ENCODE results near the gene TTLL7. TPM values are rescaled to one million over a fixed set of nuclear protein-coding genes. Genes with fewer than 3 reads are reported as not detected.

TTLL7 gene
- total RNA-seq, 1 donor = 9.1 TPM

DNA sequence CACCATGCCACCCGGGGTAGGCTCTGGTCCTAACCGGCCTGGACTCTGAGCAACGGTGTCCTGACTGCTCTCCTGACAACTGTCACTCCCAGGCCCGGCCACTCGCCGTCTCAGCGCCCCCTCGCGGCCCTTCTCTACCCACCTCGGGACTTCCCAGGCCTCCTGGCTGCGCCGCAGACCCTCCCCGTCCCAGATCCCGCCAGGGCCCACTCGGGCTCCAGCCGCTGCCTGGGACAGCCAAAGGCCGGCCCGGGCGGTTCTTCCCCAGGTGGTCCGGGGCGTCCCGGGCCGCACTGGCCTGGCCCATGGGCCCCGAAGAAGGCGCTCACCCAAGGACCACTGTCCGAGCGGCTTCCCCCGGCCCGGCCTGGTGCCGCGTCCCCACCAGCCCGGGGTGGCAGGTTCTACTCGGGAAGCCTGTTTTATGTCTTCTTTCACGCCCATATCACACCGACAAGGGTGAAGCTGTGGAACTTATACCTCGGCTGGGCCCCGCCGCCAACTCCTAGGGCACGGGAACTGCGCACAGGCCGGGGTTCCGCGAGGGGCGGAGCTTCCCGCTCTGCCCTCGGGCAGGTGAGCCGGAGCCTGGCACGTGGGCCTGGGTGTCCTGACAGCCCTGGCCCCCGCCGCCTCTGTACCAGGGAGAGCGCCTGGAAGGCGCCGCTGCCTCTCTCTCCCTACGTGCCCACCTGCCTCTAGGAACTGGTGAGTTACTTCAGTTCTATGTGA lies 138.3 kb downstream of the TTLL7 start:
- peak; percentile 13 for DNase-seq (ENCODE audit: low read depth)
- TF ChIP-seq, protein P1, sequence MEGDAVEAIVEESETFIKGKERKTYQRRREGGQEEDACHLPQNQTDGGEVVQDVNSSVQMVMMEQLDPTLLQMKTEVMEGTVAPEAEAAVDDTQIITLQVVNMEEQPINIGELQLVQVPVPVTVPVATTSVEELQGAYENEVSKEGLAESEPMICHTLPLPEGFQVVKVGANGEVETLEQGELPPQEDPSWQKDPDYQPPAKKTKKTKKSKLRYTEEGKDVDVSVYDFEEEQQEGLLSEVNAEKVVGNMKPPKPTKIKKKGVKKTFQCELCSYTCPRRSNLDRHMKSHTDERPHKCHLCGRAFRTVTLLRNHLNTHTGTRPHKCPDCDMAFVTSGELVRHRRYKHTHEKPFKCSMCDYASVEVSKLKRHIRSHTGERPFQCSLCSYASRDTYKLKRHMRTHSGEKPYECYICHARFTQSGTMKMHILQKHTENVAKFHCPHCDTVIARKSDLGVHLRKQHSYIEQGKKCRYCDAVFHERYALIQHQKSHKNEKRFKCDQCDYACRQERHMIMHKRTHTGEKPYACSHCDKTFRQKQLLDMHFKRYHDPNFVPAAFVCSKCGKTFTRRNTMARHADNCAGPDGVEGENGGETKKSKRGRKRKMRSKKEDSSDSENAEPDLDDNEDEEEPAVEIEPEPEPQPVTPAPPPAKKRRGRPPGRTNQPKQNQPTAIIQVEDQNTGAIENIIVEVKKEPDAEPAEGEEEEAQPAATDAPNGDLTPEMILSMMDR (IDR thresholded peaks at IDR 0.05; ENCODE audit: insufficient read depth, low read depth, low read length) = peak; percentile 58
- peak overlapping the region; percentile 54 for H3K4me3 ChIP-seq (ENCODE audit: low read depth, low read length)

DNA sequence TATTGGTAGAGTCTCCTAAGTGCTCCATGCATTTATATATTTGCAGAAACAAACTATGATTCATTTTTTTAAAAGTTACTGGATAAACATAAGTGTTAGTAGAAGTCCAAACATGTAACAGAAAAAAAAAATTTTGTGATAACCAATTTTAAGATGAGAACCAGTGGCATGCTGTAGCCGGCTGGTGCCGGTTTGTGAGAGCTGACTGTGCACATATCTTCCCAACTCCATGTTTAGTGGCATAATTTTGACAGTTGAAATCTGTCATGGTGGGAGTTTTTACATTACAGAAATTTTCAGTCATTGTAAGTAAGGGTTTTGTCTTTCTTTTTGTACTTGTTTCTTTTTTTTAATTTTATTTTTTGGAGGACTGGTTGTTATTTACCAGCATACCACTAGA lies 141.2 kb downstream of the TTLL7 start:
- TF ChIP-seq, protein P1 (IDR thresholded peaks at IDR 0.05; ENCODE audit: insufficient read depth, low read depth, low read length) = no peak
- no peak for DNase-seq (ENCODE audit: low read depth)

DNA sequence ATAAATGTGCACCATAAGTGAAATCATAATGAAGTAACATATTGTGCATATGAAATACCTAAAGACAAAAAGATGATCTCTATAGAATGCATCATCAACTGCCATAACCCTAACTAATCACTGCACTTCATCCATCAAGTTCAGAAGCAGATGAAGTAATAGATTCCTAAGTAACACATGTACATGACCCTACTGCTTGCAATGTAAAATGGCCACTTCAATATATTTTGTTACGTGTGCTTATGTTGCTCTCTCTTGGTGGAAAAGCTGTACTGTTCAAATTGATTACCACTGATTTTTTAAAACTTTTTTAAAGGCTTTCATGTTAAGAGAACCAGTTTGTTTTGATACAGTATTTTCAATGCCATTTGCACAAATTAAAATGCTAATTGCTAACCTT lies 141.8 kb downstream of the TTLL7 start:
- DNase-seq (ENCODE audit: low read depth) = peak; percentile 21
- TF ChIP-seq, protein P1 (IDR thresholded peaks at IDR 0.05; ENCODE audit: insufficient read depth, low read depth, low read length) = peak; percentile 25
- no peak overlapping the region for H3K4me3 ChIP-seq (ENCODE audit: low read depth, low read length)

More for the DNA sequence above, 141.2 kb downstream of the TTLL7 start:
- no peak overlapping the region for H3K4me3 ChIP-seq (ENCODE audit: low read depth, low read length)

DNA sequence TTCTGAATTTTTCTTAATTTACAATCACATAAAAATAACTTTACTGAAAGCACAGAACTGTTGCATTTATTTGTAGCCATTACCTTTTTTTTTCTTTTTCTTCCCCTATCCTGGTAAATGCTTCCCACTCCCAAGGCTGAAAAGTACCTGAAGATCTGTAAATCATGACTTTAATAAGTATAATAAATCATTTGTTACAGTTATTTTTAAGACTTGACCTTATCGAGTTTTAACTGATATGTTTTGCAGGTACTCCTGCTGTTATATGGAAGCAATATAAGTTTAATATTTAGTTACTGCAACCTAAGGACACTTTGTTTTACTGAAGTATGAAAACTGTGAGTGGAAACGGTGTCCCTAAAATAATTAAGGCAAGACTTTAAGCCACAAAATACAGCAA lies 142.6 kb downstream of the TTLL7 start:
- TF ChIP-seq, protein P1 (IDR thresholded peaks at IDR 0.05; ENCODE audit: insufficient read depth, low read depth, low read length) = no peak
- no peak for DNase-seq (ENCODE audit: low read depth)
- no peak overlapping the region for H3K4me3 ChIP-seq (ENCODE audit: low read depth, low read length)

DNA sequence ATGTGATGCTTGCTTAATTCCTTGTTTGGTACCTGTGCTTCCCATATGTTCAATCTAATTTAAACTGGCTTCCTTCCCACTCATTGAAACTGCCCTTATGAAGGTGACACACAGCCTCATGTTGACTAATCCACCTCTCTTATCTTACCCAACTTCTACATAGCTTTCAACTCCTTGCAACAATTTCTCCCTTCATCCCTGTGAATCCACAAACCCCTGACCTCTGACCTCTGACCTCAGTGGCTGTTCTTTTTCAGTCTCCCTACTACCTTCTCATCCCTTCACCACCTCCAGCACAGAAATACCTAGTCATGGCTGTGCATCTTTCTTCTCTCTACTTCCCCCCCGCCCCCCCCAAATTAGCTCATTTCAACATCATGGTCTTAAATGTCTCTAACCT lies 144.5 kb downstream of the TTLL7 start:
- TF ChIP-seq, protein P1 (IDR thresholded peaks at IDR 0.05; ENCODE audit: insufficient read depth, low read depth, low read length) = no peak
- no peak overlapping the region for H3K4me3 ChIP-seq (ENCODE audit: low read depth, low read length)
- no peak for DNase-seq (ENCODE audit: low read depth)

DNA sequence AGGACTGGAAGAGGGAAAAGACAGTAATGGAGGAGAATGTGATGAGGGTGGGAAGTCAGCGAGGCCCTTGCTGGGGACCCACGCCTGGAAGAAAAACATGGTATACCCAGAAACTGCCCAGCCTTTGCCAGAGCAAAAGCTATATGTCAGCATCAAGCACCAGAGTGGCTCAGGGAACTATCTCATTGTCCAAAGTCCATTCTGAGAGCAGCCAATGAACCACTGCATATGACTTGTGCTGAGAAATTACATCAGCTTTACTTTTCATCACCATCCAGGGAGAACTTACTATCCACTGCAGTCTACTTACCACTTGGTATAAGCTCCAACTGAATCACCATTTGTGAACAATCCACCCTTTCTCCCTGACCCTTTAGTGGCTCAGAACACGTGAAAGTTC lies 148.1 kb downstream of the TTLL7 start:
- DNase-seq (ENCODE audit: low read depth) = no peak
- TF ChIP-seq, protein P1 (IDR thresholded peaks at IDR 0.05; ENCODE audit: insufficient read depth, low read depth, low read length) = no peak
- no peak overlapping the region for H3K4me3 ChIP-seq (ENCODE audit: low read depth, low read length)
